HK-2 (cell line): Measurements from ENCODE around the gene JUNB.
A peak's percentile ranks its signal among the peaks of the same experiment; 100 is the strongest.

ENCODE experiments used
- DNase-seq: peaks from one replicate; pipeline ENCODE4 v3.0.0-alpha.2; 2018; ENCODE audit not compliant: unreplicated experiment

JUNB gene

DNA sequence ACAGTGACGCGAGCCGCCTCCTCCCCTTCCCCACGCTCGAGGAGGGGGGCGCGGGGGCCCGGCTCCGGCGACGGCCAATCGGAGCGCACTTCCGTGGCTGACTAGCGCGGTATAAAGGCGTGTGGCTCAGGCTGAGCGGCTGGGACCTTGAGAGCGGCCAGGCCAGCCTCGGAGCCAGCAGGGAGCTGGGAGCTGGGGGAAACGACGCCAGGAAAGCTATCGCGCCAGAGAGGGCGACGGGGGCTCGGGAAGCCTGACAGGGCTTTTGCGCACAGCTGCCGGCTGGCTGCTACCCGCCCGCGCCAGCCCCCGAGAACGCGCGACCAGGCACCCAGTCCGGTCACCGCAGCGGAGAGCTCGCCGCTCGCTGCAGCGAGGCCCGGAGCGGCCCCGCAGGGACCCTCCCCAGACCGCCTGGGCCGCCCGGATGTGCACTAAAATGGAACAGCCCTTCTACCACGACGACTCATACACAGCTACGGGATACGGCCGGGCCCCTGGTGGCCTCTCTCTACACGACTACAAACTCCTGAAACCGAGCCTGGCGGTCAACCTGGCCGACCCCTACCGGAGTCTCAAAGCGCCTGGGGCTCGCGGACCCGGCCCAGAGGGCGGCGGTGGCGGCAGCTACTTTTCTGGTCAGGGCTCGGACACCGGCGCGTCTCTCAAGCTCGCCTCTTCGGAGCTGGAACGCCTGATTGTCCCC, at the start of gene JUNB:
Gene JUNB (plus strand): TSS at position 142 of the 706 bp plus-strand sequence. CDS start 286 bp downstream, at position 428.
- peak; percentile 98 for DNase-seq

DNA sequence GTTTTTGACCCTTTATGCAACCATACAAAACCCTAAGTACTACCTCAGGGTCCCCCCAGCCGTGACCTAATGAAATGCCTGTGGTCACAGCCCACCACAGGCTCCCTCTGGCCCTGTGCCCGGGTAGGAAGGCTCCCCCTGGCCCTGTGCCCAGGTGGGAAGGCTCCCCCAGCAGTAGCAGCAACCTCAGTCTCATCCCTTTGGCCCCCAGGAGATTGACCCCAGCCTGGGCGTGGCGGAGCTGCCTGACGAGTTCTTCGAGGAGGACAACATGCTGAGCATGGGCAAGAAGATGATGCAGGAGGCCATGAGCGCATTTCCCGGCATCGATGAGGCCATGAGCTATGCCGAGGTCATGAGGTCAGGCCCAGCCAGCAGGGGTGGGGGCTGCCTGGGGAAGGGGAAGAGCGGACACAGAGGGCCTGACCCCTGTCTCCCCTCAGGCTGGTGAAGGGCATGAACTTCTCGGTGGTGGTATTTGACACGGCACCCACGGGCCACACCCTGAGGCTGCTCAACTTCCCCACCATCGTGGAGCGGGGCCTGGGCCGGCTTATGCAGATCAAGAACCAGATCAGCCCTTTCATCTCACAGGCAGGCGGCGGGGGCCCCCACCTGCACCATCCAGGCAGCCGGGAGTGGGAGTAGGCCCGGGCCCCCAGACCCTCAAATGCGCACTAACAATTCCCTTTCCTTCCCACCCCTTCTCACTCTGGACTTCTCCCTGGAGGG, 46.0 kb upstream of the JUNB start:
- DNase-seq, result peak; percentile 82

DNA sequence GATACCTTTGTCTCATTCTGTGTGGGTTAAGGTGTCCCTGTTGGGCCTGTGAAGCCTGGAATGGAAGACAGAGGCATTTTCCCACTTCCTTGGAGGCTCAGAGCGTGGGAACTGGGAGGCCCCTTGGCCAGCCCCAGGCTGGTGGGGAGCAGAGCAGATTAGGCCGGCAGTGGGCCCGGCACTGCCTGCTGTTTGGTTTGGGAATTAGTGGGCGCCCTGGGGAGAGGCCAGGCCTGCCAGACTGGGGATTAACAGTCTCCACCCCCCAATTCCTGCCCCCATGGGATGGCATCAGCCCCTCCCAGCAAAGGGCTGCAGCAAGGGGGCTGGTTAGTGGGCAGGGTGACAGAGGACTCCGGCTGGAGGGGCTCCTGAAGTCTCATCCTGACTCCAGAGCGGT, 42.8 kb upstream of the JUNB start:
- no peak for DNase-seq

DNA sequence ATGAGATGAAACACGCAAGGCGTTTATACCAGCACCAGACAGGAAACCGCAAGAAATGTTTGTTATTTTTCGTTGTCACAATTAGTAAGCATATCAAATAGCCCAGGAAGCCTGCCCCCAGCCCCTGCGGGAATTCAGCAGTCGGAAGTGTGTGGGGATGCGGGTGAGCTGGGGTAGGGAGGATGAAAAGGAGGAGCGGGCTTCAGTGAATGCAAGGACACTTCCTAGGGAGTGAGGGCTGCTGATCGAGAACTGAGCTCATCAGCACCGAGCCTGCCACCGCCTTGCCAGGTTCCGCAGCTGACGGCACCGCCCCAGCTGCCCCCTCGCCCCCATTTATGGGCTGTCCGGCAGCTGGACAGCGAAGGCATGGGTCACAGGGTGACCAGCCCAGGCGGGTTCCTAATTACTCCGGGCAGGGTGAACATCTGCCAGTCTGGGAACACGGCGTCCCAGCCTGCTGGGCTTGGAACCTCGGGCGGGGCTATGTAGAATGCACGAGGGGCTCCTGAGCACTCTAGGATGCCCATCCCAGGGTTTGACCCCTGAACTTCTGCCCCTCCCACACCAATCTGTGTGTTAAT, 41.3 kb upstream of the JUNB start:
- DNase-seq, result no peak

GRCh38 chr19:12750851-12751250, 40.4 kb upstream of the JUNB start:
- no peak for DNase-seq

DNA sequence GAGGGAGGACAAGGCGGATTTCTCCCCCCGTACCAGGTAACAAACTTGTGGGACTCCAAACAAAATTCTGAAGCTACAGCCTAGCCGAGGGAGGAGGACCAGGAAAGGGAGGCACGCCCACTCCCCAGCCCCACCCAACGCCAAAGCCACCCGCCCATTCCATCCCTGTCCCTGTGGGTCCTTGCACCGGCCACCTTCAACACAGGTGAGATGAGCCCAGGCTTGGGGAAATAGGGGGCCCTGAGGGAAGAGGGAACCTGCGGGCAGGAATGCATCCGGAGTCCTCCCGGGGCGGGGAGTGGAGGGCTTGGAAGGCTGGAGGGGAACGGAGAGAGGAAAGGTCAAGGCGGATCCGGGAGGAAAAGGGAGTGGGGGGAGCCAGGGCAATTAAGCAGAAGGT, 39.7 kb upstream of the JUNB start, which contains the start of gene BEST2:
Gene BEST2 (plus strand): TSS at position 157 of the 400 bp plus-strand sequence. CDS start 802 bp downstream, outside the sequence.
- no peak for DNase-seq

DNA sequence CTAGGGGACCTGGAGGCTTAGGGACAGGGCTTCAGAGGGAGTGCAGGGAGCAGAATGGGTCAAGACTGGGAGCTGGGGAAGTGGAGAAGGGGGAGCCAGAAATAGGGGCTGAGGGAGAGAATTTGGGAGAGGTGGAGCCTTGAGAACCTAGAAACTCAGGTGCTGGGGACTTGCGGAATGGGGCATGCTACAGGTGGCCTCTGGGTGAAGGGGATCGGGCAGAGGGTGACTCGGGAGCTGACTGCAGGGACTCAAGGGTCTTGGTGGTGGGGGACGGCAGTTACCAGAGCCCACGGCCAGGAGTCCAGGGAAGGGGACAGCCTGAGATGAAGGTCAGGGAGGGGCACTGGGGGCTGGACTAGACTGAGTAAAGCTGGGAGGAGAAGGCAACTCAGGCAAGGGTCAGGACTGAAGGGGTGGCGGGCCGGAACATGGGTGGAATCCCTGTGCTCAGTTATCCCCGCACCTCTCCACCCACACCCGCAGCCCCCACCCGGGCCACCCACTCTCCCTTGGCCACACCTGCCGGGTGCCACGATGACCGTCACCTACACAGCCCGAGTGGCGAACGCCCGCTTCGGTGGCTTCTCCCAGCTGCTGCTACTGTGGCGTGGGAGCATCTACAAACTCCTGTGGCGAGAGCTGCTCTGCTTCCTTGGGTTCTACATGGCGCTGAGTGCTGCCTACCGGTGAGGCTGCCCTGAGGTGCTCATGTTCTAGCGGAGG, 39.1 kb upstream of the JUNB start:
- DNase-seq, result no peak

DNA sequence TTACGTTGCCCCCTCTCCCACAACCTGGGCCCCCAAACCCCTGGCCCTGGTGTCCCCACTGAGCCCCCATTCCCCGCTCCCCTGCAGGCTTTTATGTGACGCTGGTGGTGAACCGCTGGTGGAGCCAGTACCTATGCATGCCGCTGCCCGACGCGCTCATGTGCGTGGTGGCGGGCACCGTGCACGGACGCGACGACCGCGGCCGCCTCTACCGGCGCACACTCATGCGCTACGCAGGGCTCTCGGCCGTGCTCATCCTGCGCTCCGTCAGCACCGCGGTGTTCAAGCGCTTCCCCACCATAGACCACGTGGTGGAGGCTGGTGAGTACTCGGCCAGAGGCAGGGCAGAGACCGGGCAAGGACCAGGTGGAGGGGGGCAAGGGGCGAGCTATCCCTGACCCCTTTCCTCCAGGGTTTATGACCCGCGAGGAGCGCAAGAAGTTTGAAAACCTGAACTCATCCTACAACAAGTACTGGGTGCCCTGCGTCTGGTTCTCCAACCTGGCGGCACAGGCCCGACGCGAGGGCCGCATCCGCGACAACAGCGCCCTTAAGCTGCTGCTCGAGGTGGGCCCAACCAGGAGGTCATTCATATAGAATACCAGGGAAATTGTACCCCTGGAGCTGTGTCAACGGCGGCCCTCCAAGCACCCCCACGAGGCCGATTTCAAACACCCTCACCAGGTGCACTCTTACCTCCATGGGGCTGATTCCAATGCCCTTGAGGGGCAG, 36.7 kb upstream of the JUNB start:
- DNase-seq, result no peak

GRCh38 chr19:12756150-12756883, 35.0 kb upstream of the JUNB start:
- no peak for DNase-seq

DNA sequence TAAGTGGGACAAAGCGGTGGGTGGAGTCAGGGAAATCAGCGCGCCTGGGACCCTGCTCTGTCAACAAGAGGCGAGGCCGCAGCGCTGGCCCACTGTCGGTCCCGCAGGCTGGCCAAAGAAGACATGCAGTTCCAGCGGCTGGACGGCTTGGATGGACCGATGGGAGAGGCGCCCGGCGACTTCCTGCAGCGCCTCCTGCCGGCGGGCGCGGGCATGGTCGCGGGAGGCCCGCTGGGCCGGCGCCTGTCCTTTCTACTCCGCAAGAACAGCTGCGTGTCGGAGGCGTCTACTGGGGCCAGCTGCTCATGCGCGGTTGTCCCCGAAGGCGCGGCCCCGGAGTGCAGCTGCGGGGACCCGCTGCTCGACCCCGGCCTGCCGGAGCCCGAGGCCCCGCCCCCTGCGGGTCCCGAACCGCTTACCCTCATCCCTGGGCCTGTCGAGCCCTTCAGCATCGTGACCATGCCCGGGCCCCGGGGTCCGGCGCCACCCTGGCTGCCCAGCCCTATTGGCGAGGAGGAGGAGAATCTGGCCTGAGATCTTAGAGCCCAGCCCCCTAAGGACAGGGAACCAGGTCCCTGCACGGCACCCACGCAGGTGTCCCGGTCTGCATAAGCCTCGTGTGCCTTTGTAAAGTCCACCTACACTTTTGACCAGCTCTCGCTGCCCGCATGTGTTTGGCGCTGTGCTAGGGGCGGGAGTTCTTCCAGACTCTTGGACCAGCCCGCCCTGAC, 33.6 kb upstream of the JUNB start:
- no peak for DNase-seq

- no peak for DNase-seq
These were observed 31.6 kb upstream of the JUNB start for GRCh38 chr19:12759686-12760085.

DNA sequence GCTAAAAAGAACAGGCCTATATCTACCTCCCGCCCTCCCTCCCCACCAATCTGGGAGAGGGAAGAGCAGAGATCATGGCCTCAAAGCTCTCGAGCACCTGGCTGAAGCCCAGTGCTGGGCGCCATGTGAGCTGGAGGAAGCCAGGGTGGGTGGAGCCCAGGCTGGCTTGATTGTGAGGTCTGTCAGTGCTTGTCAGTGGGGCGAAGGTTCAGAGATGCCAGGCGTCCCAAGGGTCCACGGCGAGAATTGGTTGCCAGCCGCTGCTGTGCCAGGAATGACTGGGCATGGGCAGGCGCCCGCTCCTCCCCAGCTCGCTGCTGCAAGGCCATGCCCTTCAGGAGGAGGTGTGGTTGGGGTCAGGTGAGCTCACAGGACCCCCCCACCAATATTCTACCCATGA, 28.2 kb upstream of the JUNB start:
- DNase-seq, result no peak

- DNase-seq, result no peak
These were observed 26.6 kb upstream of the JUNB start for GRCh38 chr19:12764698-12765097.

- DNase-seq, result no peak
These were observed 25.2 kb upstream of the JUNB start for GRCh38 chr19:12766051-12766521.

GRCh38 chr19:12767150-12767549, 24.1 kb upstream of the JUNB start:
- no peak for DNase-seq

DNA sequence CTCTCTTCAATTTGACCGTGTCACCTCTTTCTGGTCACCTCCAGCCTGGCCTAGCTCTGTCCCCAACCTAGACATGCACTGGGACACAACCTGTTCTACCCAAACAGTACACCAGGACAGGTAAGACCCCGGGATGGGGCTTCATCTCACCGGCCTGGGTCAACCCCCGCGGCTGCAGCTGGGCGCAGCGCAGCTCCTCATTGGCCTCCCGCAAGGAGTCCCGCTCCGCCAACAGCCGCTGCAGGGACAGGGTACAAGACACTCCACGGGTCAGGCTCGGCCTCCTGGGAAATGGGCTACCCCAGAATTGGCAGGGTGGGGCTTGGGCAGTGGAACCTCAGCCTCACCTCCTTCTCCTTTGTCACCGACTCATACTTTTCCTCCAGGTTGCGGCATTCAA, 23.6 kb upstream of the JUNB start:
- no peak for DNase-seq

DNA sequence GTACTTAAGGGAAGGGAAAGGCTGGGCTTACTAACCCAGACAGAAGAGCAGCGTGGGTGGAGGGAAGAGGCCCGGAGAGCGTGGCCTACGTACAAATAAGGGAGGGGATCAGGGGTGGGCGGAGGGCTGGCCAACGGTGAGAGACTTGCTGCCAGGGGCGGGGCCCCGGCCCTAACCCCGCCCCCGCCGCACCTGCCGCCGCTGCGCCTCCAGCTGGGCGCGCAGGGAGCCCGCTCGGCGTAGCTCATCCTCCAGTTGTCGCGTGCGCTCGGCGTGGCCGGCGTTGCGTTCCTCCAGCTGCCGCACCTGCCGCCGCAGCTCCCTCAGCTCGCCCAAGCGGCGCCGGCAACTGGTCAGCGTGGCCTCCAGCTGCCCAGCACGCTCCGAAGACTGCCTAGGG, 21.6 kb upstream of the JUNB start:
- DNase-seq, result no peak

GRCh38 chr19:12770922-12771321, 20.4 kb upstream of the JUNB start:
- no peak for DNase-seq

- DNase-seq, result no peak
These were observed 19.0 kb upstream of the JUNB start for GRCh38 chr19:12772323-12772722.

DNA sequence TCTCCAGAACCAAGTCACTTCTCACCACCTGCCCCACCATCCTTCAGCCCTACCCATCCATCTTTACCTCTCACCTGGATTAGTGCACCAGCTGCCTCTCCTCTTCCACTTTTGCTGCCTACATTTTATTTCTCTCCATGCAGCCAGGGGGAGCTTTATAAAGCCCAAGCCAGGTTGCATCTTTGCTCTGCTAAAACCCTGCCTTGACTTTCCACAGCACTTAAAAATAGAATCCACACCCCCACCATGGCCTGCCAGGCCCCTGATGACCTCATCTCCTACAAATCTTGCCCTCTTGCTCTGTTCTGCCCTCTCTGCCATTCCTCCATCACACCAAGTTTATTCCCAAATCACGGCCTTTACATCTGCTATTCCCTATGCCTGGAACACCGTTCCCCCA, 17.7 kb upstream of the JUNB start:
- DNase-seq, result no peak
